ENCODE data around the gene CP. TPM values are rescaled to one million over a fixed set of nuclear protein-coding genes. Genes with fewer than 3 reads are reported as not detected.

The CP gene
- total and polyA plus RNA-seq, 2 of the 13 experiments (the other 11 are each of a cell fraction or from before 2014, with no cell fraction given): 42.6 to 789 TPM

GRCh38 chr3:149150436-149150835 is 71.2 kb downstream of the CP start (continued):
- TF ChIP-seq ZNF280D (CRISPR knock-in tag; IDR thresholded peaks at IDR 0.05) (no peak), SP5 (CRISPR knock-in tag; IDR thresholded peaks at IDR 0.05; ENCODE audit: borderline replicate concordance, low read depth) (no peak), BCL3 (CRISPR knock-in tag; IDR thresholded peaks at IDR 0.05) (no peak), BCL6 (CRISPR knock-in tag; IDR thresholded peaks at IDR 0.05) (no peak), NCOA1 (CRISPR knock-in tag; IDR thresholded peaks at IDR 0.05) (no peak), ZBTB20 (CRISPR knock-in tag; IDR thresholded peaks at IDR 0.05; ENCODE audit: borderline replicate concordance, low read depth) (no peak), ZNF768 (CRISPR knock-in tag; IDR thresholded peaks at IDR 0.05) (no peak)

GRCh38 chr3:149145974-149146373 is 75.7 kb downstream of the CP start:
- intact Hi-C loops (cut with micrococcal nuclease; ENCODE audit: unreplicated experiment) (no loop called here), in situ Hi-C loops (cut with HindIII; ENCODE audit: extremely low pct_ligation_motif_present, low pct_unique_long_range_greater_than_20kb) (no loop called here)
- Histone ChIP-seq H3K36me3 (replicated peaks in 1 of 2; ENCODE audit: control insufficient read depth in 1 of 2, insufficient read depth in 2 of 2, low read length in 2 of 2) (peaks cover 6 to 19% of the 10 kb centered on the region in 2 experiments; a peak in 4 of 5 replicates), H3K9me3 (ENCODE audit: low read length) (no peaks in the 10 kb centered on the region), H3K4me1 (ENCODE audit: insufficient read depth, low read length) (no peaks in the 10 kb centered on the region), H3K9ac (ENCODE audit: insufficient read depth, low read depth, low read length) (no peak overlapping the region), H3K27me3 (ENCODE audit: control insufficient read depth in 1 of 2, insufficient read depth in 2 of 2, low read length in 2 of 2) (no peaks in the 10 kb centered on the region), H3K4me3 (replicated peaks in 1 of 3; ENCODE audit: insufficient read depth in 1 of 3, low read depth in 2 of 3, low read length in 3 of 3) (no peak overlapping the region), H4K20me1 (ENCODE audit: insufficient read depth, low read length) (no peaks in the 10 kb centered on the region), H3K4me2 (ENCODE audit: low read depth, low read length) (no peak overlapping the region), H2AFZ (ENCODE audit: low read length) (no peak overlapping the region), H3K79me2 (ENCODE audit: insufficient read depth, low read length) (no peaks in the 10 kb centered on the region), H3K27ac (ENCODE audit: extremely low read length, insufficient read depth, low read length) (no peak overlapping the region)
- ChIA-PET CTCF (ENCODE audit: low intra/inter-chr PET ratio, low total read pairs) (no interaction called here), POLR2A (interaction anchor here (1.5 kb wide), 1 partner anchor 16 kb away, joined by 3 read pairs; the partner anchor contains the start of gene HPS3)
- FAIRE-seq (no peak), ATAC-seq (no peak), DNase-seq (ENCODE audit: low spot score) (no peak)
- BruUV-seq (replicated peaks): no TSS peak
- WGBS (ENCODE audit: low lambda C conversion rate): 98% methylated on average over 1 of the region's 1 CpG
- TF ChIP-seq ZNF17 (CRISPR knock-in tag; IDR thresholded peaks at IDR 0.05): no peak

Data from HepG2 (cell line).